ENCODE measurements around the gene UNC119. TPM values are rescaled to one million over a fixed set of nuclear protein-coding genes. Genes with fewer than 3 reads are reported as not detected.
A peak's percentile ranks its signal among the peaks of the same experiment; 100 is the strongest.

UNC119 gene
- total RNA-seq, 1 donor: 21.6 TPM

DNA sequence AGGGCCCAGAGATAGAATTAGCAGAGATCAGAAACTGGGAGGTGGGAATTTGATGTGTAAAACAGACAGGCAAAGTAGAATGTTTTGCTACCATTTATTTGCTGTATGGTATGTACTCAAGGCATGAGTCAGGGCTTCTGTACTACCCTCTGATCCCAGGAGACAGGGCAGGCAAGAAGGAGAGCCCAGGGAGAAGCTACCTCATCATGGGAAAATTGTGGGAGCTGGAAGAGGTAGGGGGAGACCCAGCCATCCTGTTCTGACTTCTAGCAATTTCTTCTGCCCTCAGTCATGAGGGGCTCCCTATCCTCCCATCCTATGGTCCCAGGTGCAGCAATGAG lies 20.6 kb upstream of the UNC119 start:
- DNase-seq (ENCODE audit: low read depth): no peak
- TF ChIP-seq, protein P1, sequence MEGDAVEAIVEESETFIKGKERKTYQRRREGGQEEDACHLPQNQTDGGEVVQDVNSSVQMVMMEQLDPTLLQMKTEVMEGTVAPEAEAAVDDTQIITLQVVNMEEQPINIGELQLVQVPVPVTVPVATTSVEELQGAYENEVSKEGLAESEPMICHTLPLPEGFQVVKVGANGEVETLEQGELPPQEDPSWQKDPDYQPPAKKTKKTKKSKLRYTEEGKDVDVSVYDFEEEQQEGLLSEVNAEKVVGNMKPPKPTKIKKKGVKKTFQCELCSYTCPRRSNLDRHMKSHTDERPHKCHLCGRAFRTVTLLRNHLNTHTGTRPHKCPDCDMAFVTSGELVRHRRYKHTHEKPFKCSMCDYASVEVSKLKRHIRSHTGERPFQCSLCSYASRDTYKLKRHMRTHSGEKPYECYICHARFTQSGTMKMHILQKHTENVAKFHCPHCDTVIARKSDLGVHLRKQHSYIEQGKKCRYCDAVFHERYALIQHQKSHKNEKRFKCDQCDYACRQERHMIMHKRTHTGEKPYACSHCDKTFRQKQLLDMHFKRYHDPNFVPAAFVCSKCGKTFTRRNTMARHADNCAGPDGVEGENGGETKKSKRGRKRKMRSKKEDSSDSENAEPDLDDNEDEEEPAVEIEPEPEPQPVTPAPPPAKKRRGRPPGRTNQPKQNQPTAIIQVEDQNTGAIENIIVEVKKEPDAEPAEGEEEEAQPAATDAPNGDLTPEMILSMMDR (IDR thresholded peaks at IDR 0.05; ENCODE audit: insufficient read depth, low read depth, low read length): no peak
- H3K4me3 ChIP-seq (ENCODE audit: low read depth, low read length): no peak overlapping the region

DNA sequence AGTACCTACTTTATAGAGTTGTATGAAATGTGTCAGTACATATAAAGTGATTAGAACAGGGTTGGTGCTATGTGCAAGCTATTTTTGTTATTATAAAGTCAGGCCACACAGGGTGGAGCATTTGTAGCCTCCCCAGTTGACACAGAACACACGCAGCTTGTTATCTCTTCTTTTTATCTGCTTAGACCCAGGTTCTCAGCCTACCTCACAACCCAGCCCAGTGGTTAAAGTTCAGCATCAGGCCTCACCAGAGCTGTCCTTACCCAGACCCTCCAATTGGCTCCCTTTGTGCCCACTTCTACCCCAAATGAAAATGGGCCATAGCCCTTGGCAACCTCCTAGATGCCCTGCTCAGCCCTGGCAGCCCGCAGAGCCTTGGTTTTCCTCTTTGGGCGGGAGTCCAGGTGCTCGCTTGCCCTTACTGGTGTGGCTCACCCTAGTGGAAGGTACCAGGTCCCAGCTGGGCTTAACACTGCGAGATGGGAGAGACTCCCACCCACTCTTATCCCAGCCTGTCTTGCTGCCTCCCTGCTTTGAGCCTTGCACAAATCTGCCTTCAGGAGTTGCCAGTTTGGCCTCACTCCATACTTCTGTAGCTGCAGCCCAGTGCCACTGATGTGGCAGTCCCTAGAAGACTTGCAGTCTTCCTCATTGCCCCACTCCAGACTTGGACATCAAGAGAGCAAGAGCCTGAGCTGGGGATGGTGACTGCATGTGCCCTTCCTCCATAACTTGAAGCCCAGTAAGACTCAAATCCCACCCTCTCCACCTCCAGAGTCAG lies 20.0 kb upstream of the UNC119 start:
- H3K4me3 ChIP-seq (ENCODE audit: low read depth, low read length): no peak overlapping the region
- DNase-seq (ENCODE audit: low read depth): no peak
- TF ChIP-seq, protein P1 (IDR thresholded peaks at IDR 0.05; ENCODE audit: insufficient read depth, low read depth, low read length): no peak

DNA sequence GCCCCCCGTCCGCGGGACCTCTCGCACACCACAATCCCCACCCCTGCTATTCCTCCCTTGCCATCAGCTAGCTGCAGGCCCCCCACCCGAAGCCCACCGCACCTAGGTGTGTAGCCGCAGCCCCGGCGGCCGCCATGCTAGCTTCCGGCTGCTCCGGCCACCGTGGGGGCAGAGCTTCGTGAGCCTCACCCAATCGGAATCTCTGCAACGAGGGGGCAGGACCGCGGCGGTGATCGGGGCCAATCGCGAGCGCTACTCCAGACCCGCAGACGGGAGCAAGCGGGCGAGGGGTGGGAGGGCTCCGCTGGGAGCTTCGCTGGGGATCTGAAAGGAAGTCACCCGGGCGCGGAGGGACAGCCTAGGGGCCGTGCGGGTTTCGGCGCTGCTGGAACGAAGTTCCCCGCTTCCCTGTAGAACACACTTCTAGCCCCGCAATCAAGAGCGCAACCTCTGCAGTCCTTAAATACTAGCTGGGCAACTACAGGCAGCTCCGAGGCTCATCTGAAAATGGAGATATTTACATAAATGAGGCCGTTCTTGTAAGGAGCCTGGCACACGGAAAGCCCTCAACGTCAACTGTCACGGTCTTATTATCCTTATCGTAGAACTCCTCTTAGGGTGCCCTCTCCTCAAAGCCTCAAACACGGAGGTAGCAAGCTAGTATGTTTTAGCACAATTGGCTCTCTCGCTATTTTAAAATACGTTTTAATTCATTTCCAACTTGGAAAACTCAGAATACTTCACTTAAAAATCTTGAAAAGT lies 19.1 kb upstream of the UNC119 start, which contains the start of gene PIGS:
Gene PIGS, minus strand, starts transcription at position 164 of the 762 bp plus-strand sequence. Its CDS starts 28 bp downstream, at position 136.
- H3K4me3 ChIP-seq (ENCODE audit: low read depth, low read length): peak within 1 kb of the TSS; percentile 87
- DNase-seq (ENCODE audit: low read depth): peak; percentile 90
- TF ChIP-seq, protein P1 (IDR thresholded peaks at IDR 0.05; ENCODE audit: insufficient read depth, low read depth, low read length): no peak

DNA sequence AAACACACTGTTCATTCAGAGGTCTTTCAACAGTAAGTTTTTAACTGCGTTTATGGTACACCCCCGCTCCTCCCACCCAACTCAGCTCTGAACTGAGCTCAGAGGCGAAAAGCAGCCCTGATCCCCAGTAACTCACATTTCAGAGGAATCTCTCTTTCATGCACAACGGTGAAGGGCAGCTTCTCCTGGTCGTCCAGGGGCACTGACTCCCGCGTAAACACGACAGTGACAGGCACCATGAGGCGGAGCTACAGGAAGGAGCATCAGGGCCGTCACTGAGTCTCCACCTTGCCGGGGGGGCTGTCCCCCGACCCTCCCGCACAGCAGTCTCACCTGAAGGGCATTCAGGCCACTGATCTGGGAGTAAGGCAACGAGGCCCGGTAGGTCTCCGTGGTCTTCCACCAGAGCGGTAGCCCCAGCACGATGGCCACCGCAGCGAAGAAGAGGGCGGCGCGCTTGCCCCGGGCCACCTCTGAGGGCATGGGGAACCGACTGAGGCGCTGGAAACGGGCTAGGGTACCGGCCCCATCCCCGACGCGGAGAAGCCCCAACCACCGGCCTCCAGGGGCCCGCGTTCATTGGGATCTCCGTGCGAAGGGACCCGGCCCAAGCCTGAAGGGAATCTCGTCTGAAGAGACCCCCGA lies 18.4 kb upstream of the UNC119 start:
- no peak for DNase-seq (ENCODE audit: low read depth)
- peak overlapping the region; percentile 87 for H3K4me3 ChIP-seq (ENCODE audit: low read depth, low read length)
- TF ChIP-seq, protein P1 (IDR thresholded peaks at IDR 0.05; ENCODE audit: insufficient read depth, low read depth, low read length): no peak

DNA sequence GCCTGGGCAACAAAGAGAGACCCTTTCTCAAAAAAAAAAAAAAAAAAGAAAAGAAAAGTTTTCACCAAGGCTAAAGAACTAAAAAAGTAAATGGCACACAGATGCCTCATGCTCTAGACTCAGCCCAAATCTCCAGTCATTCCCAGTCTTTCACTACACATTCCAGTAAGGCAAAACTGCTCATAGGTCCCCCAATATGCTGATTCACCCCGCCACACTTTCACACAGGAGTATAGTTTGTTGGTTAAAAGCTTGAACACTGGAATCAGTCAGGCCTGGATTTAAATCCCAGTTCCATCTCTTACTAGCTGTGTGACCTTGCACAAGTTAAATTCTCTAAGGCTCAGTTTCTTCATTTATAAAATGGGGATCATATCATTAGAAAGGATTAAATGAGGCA lies 17.0 kb upstream of the UNC119 start:
- no peak for DNase-seq (ENCODE audit: low read depth)
- H3K4me3 ChIP-seq (ENCODE audit: low read depth, low read length): no peak overlapping the region
- TF ChIP-seq, protein P1 (IDR thresholded peaks at IDR 0.05; ENCODE audit: insufficient read depth, low read depth, low read length): no peak

DNA sequence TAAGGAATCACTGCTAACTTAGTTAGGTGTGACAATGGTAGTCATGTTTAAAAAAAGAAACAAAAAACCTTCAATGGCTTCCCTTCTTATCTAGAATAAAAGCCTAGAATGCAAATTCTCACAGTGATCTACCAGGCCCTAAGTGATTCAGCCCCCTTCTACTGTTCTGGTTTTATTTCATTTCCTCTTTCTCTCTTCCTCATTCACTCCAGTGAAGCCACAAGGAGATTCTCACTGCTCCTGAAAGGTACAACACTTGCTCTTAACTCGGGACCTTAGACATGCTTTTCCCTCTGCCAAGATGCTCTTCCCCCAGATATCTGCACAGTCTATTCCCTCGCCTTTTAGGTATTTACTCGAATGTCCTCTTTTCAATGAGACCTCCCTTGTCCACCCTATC lies 15.2 kb upstream of the UNC119 start:
- TF ChIP-seq, protein P1 (IDR thresholded peaks at IDR 0.05; ENCODE audit: insufficient read depth, low read depth, low read length): no peak
- DNase-seq (ENCODE audit: low read depth): no peak
- no peak overlapping the region for H3K4me3 ChIP-seq (ENCODE audit: low read depth, low read length)

Measured in fibroblast of villous mesenchyme (primary cell).